Mesenchymal stem cell (in vitro differentiated cells and primary cell): ENCODE measurements around the gene LMOD2.

Experiments used
- DNase-seq: peaks from one replicate; pipeline ENCODE4 v3.0.0-alpha.2; 2013
- H2AFZ ChIP-seq: one replicate; pipeline ENCODE4 v1.6.1; 2013; ENCODE audit warnings: low read depth, mild to moderate bottlenecking, control low read depth, inconsistent platforms, low read length, moderate library complexity
- H2AK5ac ChIP-seq: 2 replicates; pipeline ENCODE4 v1.6.1; 2013; ENCODE audit warnings: low read length, moderate library complexity, mild to moderate bottlenecking, inconsistent platforms; ENCODE audit not compliant: severe bottlenecking
- H2BK120ac ChIP-seq: one replicate; pipeline ENCODE4 v1.6.1; 2013; ENCODE audit warnings: low read depth, mild to moderate bottlenecking, inconsistent platforms, low read length, moderate library complexity
- H2BK12ac ChIP-seq, 2 experiments: one replicate each; pipeline ENCODE4 v1.6.1; 2013; ENCODE audit warnings: inconsistent platforms in 2 of 2, low read length in 2 of 2, mild to moderate bottlenecking in 2 of 2, moderate library complexity in 2 of 2, control low read depth in 1 of 2
- H2BK15ac ChIP-seq: one replicate; pipeline ENCODE4 v1.6.1; 2013; ENCODE audit warnings: mild to moderate bottlenecking, low read depth, inconsistent platforms; ENCODE audit not compliant: poor library complexity, severe bottlenecking
- H2BK5ac ChIP-seq: 2 replicates; pipeline ENCODE4 v1.6.1; 2013; ENCODE audit warnings: low read depth, mild to moderate bottlenecking, low read length, control low read depth, inconsistent platforms; ENCODE audit not compliant: poor library complexity, severe bottlenecking
- H3K14ac ChIP-seq, 2 experiments: one replicate each; pipeline ENCODE4 v1.6.1; 2013; ENCODE audit warnings: inconsistent platforms in 2 of 2, low read length in 2 of 2, control low read depth in 1 of 2, mild to moderate bottlenecking in 1 of 2, moderate library complexity in 1 of 2
- H3K18ac ChIP-seq, 2 experiments: one replicate each; pipeline ENCODE4 v1.6.1; 2013; ENCODE audit warnings: inconsistent platforms in 2 of 2, low read length in 2 of 2, control low read depth in 1 of 2, low read depth in 1 of 2, mild to moderate bottlenecking in 1 of 2
- H3K23ac ChIP-seq, 2 experiments: one replicate each; pipeline ENCODE4 v1.6.1; 2013; ENCODE audit warnings: inconsistent platforms in 2 of 2, low read length in 2 of 2, mild to moderate bottlenecking in 2 of 2, moderate library complexity in 2 of 2, control low read depth in 1 of 2
- H3K27ac ChIP-seq: 2 replicates; pipeline ENCODE4 v1.5.1; 2013; ENCODE audit warnings: mild to moderate bottlenecking, moderate library complexity, low read length, control low read depth, inconsistent platforms; ENCODE audit not compliant: poor library complexity, severe bottlenecking
- H3K27me3 ChIP-seq, 2 experiments: 2 replicates each; pipeline versions ENCODE4 v1.6.1 to v1.7.0; 2013; ENCODE audit warnings: low read length in 2 of 2, mild to moderate bottlenecking in 2 of 2, moderate library complexity in 2 of 2, control low read depth in 1 of 2, inconsistent platforms in 1 of 2; ENCODE audit not compliant: control insufficient read depth in 1 of 2, insufficient read depth in 1 of 2
- H3K36me3 ChIP-seq, 2 experiments: 2 replicates each; pipeline versions ENCODE4 v1.6.1 to v1.7.0; 2013; ENCODE audit warnings: low read length in 2 of 2, control low read depth in 1 of 2, inconsistent platforms in 1 of 2, low read depth in 1 of 2, mild to moderate bottlenecking in 1 of 2; ENCODE audit not compliant: insufficient read depth in 2 of 2, control insufficient read depth in 1 of 2
- H3K4ac ChIP-seq, 2 experiments: one replicate each; pipeline ENCODE4 v1.6.1; 2013; ENCODE audit warnings: inconsistent platforms in 2 of 2, low read length in 2 of 2, mild to moderate bottlenecking in 2 of 2, moderate library complexity in 2 of 2, control low read depth in 1 of 2, low read depth in 1 of 2
- H3K4me1 ChIP-seq: 2 replicates; pipeline ENCODE4 v1.6.1; 2013; ENCODE audit warnings: low read depth, low read length, control low read depth; ENCODE audit not compliant: control insufficient read depth, insufficient read depth
- H3K4me2 ChIP-seq: 2 replicates; pipeline ENCODE4 v1.6.1; 2013; ENCODE audit warnings: low read length, mild to moderate bottlenecking, inconsistent platforms; ENCODE audit not compliant: poor library complexity, severe bottlenecking
- H3K4me3 ChIP-seq, 2 experiments: 2 replicates each; pipeline versions ENCODE4 v1.5.1 to v1.7.0; 2013; ENCODE audit warnings: low read length in 2 of 2, mild to moderate bottlenecking in 2 of 2, control low read depth in 1 of 2, low read depth in 1 of 2; ENCODE audit not compliant: insufficient read depth in 1 of 2
- H3K79me1 ChIP-seq: replicated peaks from 2 replicates; pipeline ENCODE4 v1.6.1; 2013; ENCODE audit warnings: mild to moderate bottlenecking, control low read depth, low read length, inconsistent platforms; ENCODE audit not compliant: poor library complexity, severe bottlenecking
- H3K9ac ChIP-seq: 2 replicates; pipeline ENCODE4 v1.7.0; 2013; ENCODE audit warnings: mild to moderate bottlenecking, low read length, moderate library complexity
- H3K9me3 ChIP-seq: 2 replicates; pipeline ENCODE4 v1.7.0; 2013; ENCODE audit warnings: mild to moderate bottlenecking, low read length; ENCODE audit not compliant: control insufficient read depth
- H4K8ac ChIP-seq: one replicate; pipeline ENCODE4 v1.6.1; 2013; ENCODE audit warnings: inconsistent platforms, mild to moderate bottlenecking, low read length, moderate library complexity
- H4K91ac ChIP-seq: one replicate; pipeline ENCODE4 v1.6.1; 2013; ENCODE audit warnings: mild to moderate bottlenecking, low read length, inconsistent platforms
- WGBS: methylation state at CpG from one replicate; pipeline ENCODE4 v1.1.7; 2013; ENCODE audit warnings: mixed read lengths; 5-methylcytosine and 5-hydroxymethylcytosine counted together

Gene LMOD2

GRCh38 chr7:123622660-123623386 lies 32.8 kb upstream of the LMOD2 start:
- no peaks in the 10 kb centered on the region for H3K9me3 ChIP-seq
- peak; percentile 74 for DNase-seq
- no peak overlapping the region for H2BK120ac ChIP-seq
- H3K79me1 ChIP-seq, result no peaks in the 10 kb centered on the region
- no peak overlapping the region for H3K4me3 ChIP-seq
- H4K8ac ChIP-seq, result no peak overlapping the region
- no peak overlapping the region for H3K4me2 ChIP-seq
- H4K91ac ChIP-seq, result no peak overlapping the region
- H3K23ac ChIP-seq, result no peak overlapping the region
- no peak overlapping the region for H2BK5ac ChIP-seq
- no peaks in the 10 kb centered on the region for H3K27me3 ChIP-seq
- H3K9ac ChIP-seq, result no peak overlapping the region
- no peak overlapping the region for H3K27ac ChIP-seq
- H2BK15ac ChIP-seq, result no peak overlapping the region
- no peaks in the 10 kb centered on the region for H3K36me3 ChIP-seq
- peak overlapping the region in 1 of 2 experiments; percentile 66 for H2BK12ac ChIP-seq
- H3K4ac ChIP-seq, result no peak overlapping the region
- H2AFZ ChIP-seq, result peak overlapping the region; percentile 58
- WGBS, result 62% methylated on average over 5 of the region's 6 CpGs
- H2AK5ac ChIP-seq, result no peak overlapping the region
- H3K4me1 ChIP-seq, result no peaks in the 10 kb centered on the region
- H3K18ac ChIP-seq, result peak overlapping the region; percentile 45 to 82
- H3K14ac ChIP-seq, result peak overlapping the region in 1 of 2 experiments; percentile 50

- no peak overlapping the region for H2BK120ac ChIP-seq
- no peak overlapping the region for H2AK5ac ChIP-seq
- H2BK5ac ChIP-seq, result no peak overlapping the region
- H3K4me1 ChIP-seq, result no peaks in the 10 kb centered on the region
- DNase-seq, result no peak
- no peak overlapping the region for H3K23ac ChIP-seq
- no peak overlapping the region for H2AFZ ChIP-seq
- H3K18ac ChIP-seq, result no peak overlapping the region
- H3K4me2 ChIP-seq, result no peak overlapping the region
- H3K9ac ChIP-seq, result no peak overlapping the region
- H2BK15ac ChIP-seq, result no peak overlapping the region
- H3K27me3 ChIP-seq, result no peaks in the 10 kb centered on the region
- no peaks in the 10 kb centered on the region for H3K79me1 ChIP-seq
- no peaks in the 10 kb centered on the region for H3K36me3 ChIP-seq
- 82% methylated on average over 12 of the region's 12 CpGs for WGBS
- no peak overlapping the region for H3K14ac ChIP-seq
- H3K4me3 ChIP-seq, result no peak overlapping the region
- no peak overlapping the region for H3K4ac ChIP-seq
- H4K91ac ChIP-seq, result no peak overlapping the region
- H4K8ac ChIP-seq, result no peak overlapping the region
- no peak overlapping the region for H2BK12ac ChIP-seq
- H3K27ac ChIP-seq, result no peak overlapping the region
- no peaks in the 10 kb centered on the region for H3K9me3 ChIP-seq
Observed at GRCh38 chr7:123624527-123625183, 31.0 kb upstream of the LMOD2 start.

GRCh38 chr7:123625254-123625653 lies 30.4 kb upstream of the LMOD2 start:
- Histone ChIP-seq H2BK5ac (no peak overlapping the region), H3K27ac (no peak overlapping the region), H3K27me3 (no peaks in the 10 kb centered on the region), H2AFZ (no peak overlapping the region), H3K18ac (no peak overlapping the region), H4K8ac (no peak overlapping the region), H3K4ac (no peak overlapping the region), H2BK120ac (no peak overlapping the region), H3K14ac (no peak overlapping the region), H3K4me1 (no peaks in the 10 kb centered on the region), H4K91ac (no peak overlapping the region), H2AK5ac (no peak overlapping the region), H2BK15ac (no peak overlapping the region), H3K9ac (no peak overlapping the region), H3K79me1 (no peaks in the 10 kb centered on the region), H3K23ac (no peak overlapping the region), H3K4me2 (no peak overlapping the region), H2BK12ac (no peak overlapping the region), H3K9me3 (no peaks in the 10 kb centered on the region), H3K4me3 (no peak overlapping the region), H3K36me3 (no peaks in the 10 kb centered on the region)
- no peak for DNase-seq
- WGBS, result 78% methylated on average over 2 of the region's 2 CpGs

GRCh38 chr7:123627851-123628250 lies 27.8 kb upstream of the LMOD2 start:
- DNase-seq, result no peak
- Histone ChIP-seq H2BK12ac (no peak overlapping the region), H3K4me1 (no peaks in the 10 kb centered on the region), H3K18ac (no peak overlapping the region), H4K8ac (no peak overlapping the region), H3K4ac (no peak overlapping the region), H2AFZ (no peak overlapping the region), H3K27ac (no peak overlapping the region), H4K91ac (no peak overlapping the region), H3K4me2 (no peak overlapping the region), H3K9me3 (no peaks in the 10 kb centered on the region), H3K27me3 (no peaks in the 10 kb centered on the region), H3K9ac (no peak overlapping the region), H3K14ac (no peak overlapping the region), H2AK5ac (no peak overlapping the region), H2BK120ac (no peak overlapping the region), H3K4me3 (no peak overlapping the region), H2BK15ac (no peak overlapping the region), H3K23ac (no peak overlapping the region), H3K79me1 (no peaks in the 10 kb centered on the region), H3K36me3 (no peaks in the 10 kb centered on the region), H2BK5ac (no peak overlapping the region)
- 100% methylated on average over 1 of the region's 2 CpGs for WGBS
